ENCODE data around the gene MUSK. TPM values are rescaled to one million over a fixed set of nuclear protein-coding genes. Genes with fewer than 3 reads are reported as not detected.
"Not testable (repeated sequence)": the region's sequence is repeated elsewhere in the genome, so short reads cannot be mapped to it uniquely, and the experiment has no call there.

The MUSK gene
- total RNA-seq, 1 donor from 2014 or later: not detected

DNA sequence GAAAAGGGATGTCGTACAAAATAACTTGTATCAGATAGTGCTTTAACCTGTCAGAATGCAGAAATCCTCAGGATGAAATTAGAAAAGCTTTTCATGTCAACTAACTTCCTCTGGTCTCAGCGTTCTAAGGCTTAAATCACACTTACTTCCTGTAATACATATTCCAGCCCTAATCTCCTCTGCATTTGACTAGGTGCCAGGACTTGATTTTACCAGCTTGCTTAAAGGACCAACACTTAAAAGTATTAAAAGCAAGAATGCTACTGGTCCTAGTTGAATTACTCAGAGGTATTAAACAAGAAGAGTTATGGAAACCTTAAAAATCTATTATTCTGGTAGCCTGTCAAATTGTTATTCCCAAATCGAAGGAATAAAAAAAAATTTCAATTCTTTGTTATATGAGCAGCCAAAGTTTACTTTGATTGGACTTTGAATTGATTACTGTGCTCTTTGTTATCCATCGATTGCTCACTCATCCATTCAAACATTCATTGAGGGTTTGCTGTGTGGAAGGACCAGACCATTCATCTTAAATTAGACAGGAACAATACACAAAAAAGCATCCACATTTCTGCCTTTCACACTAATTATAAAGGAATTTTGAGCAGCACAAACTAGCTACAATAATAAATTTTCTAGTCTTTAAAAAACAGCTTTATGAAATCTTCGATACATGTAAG lies 108.7 kb downstream of the MUSK start:
- H3K9me3 Mint-ChIP-seq: no peaks in the 10 kb centered on the region
- intact Hi-C loops (cut with micrococcal nuclease): no loop called here
- H3K4me3 Mint-ChIP-seq: no peak overlapping the region
- H3K27ac Mint-ChIP-seq: no peak overlapping the region
- H3K4me1 Mint-ChIP-seq (ENCODE audit: low read depth): no peaks in the 10 kb centered on the region
- H3K27me3 Mint-ChIP-seq (ENCODE audit: insufficient read depth): no peaks in the 10 kb centered on the region
- H3K36me3 Mint-ChIP-seq (ENCODE audit: low read depth): no peaks in the 10 kb centered on the region
- DNase-seq (ENCODE audit: low spot score): no peak

DNA sequence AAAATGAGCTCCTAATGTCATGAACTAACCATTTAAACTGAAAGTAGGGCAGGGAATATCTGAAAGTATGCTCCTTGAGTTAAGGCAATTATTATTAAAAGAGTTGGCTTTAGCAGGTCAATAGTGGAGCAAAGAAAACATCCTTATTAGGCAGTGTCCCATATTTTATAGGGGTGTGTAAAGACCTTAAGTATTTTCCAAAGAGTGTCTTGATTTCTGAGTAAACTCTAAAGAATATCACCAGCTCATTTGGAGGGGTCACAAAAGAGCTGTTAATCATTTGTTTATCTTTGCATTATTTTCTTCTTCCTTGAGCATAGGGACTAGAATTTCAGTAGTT lies 109.3 kb downstream of the MUSK start:
- Mint-ChIP-seq H3K4me3 (no peak overlapping the region), H3K27me3 (ENCODE audit: insufficient read depth) (no peaks in the 10 kb centered on the region), H3K4me1 (ENCODE audit: low read depth) (no peaks in the 10 kb centered on the region), H3K9me3 (no peaks in the 10 kb centered on the region), H3K36me3 (ENCODE audit: low read depth) (no peaks in the 10 kb centered on the region), H3K27ac (no peak overlapping the region)
- intact Hi-C loops (cut with micrococcal nuclease): no loop called here
- DNase-seq (ENCODE audit: low spot score): no peak

DNA sequence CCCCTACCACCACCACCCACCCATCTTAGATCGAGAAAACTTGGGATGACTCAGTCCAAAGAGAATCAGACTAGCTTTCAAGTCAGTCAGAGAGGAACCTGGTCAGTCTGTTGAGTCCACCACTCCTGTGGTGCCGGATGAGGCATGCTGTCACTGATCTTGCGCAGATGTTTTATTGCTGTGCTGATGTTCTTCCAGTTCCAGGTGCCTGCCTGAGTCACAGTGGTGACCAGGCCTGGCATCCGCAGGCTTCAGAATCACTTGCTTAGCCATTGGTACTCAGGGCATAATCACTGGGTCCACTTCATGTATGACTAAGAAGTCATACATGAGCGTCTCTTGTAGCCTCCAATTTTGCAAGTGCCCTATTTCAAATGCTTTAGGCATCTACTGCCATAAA lies 114.1 kb downstream of the MUSK start:
- no peak for DNase-seq (ENCODE audit: low spot score)
- no peaks in the 10 kb centered on the region for H3K36me3 Mint-ChIP-seq (ENCODE audit: low read depth)
- intact Hi-C loops (cut with micrococcal nuclease): no loop called here
- H3K9me3 Mint-ChIP-seq: no peaks in the 10 kb centered on the region
- no peaks in the 10 kb centered on the region for H3K4me1 Mint-ChIP-seq (ENCODE audit: low read depth)
- no peak overlapping the region for H3K4me3 Mint-ChIP-seq
- H3K27ac Mint-ChIP-seq: no peak overlapping the region
- H3K27me3 Mint-ChIP-seq (ENCODE audit: insufficient read depth): no peaks in the 10 kb centered on the region

DNA sequence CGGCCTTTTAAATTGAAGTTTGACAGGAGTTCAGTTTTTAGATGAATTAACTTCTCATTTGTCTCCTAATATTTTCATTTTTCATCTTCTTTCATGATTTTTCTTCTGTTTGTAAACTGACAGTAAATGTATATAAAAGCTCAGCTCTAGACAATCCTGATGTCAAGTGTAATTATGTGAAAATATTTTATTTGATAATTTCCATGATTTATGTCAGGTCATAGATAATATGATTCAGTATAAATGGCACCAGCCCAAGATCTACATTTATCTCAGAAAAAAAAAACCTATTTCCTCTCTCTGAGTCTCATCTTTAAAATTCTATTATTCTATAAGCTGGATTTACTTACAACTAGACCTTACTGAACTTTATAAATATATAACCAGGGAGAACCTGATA lies 115.7 kb downstream of the MUSK start:
- intact Hi-C loops (cut with micrococcal nuclease): no loop called here
- no peak overlapping the region for H3K27ac Mint-ChIP-seq
- H3K4me1 Mint-ChIP-seq (ENCODE audit: low read depth): no peaks in the 10 kb centered on the region
- H3K27me3 Mint-ChIP-seq (ENCODE audit: insufficient read depth): no peaks in the 10 kb centered on the region
- no peaks in the 10 kb centered on the region for H3K36me3 Mint-ChIP-seq (ENCODE audit: low read depth)
- no peaks in the 10 kb centered on the region for H3K9me3 Mint-ChIP-seq
- no peak overlapping the region for H3K4me3 Mint-ChIP-seq
- DNase-seq (ENCODE audit: low spot score): no peak

DNA sequence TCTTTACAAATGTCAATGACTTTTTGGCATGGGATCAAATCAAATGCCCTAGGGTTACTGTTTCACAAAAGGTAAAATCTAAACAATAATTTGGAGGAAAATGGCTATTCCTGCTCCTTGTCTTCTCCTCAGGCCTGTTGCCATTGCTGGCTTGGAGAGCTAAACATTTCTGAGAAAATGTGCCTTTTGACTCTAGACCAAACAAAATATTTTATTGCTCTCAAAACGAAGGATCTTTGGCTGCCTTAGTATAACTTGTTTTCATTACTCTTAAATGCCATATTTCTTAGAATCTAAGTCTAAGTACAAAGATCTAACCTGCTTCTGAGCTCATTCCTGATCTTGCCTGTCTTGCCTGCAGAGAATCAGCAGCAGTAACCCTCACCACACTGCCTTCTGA lies 116.6 kb downstream of the MUSK start:
- Mint-ChIP-seq H3K4me1 (ENCODE audit: low read depth) (no peaks in the 10 kb centered on the region), H3K4me3 (no peak overlapping the region), H3K27ac (no peak overlapping the region), H3K27me3 (ENCODE audit: insufficient read depth) (no peaks in the 10 kb centered on the region), H3K36me3 (ENCODE audit: low read depth) (no peaks in the 10 kb centered on the region), H3K9me3 (no peaks in the 10 kb centered on the region)
- DNase-seq (ENCODE audit: low spot score): no peak
- intact Hi-C loops (cut with micrococcal nuclease): no loop called here

DNA sequence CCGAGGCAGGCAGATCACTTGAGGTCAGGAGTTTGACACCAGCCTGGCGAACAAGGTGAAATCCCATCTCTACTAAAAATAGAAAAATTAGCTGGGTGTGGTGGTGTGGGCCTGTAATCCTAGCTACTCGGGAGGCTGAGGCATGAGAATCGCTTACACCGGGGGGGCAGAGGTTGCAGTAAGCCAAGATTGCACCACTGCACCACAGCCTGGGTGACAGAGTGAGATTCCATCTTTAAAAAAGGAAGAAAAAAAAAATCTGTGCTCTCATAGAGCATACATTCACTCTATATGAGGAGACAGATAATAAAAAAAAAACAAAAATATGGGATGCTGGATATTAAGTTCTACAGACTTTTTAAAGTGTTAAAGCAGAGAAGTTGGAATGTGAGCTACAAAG lies 119.8 kb downstream of the MUSK start:
- H3K27me3 Mint-ChIP-seq (ENCODE audit: insufficient read depth); H3K36me3 Mint-ChIP-seq (ENCODE audit: low read depth); H3K9me3 Mint-ChIP-seq; DNase-seq (ENCODE audit: low spot score); H3K4me3 Mint-ChIP-seq; intact Hi-C loops (cut with micrococcal nuclease); H3K4me1 Mint-ChIP-seq (ENCODE audit: low read depth); H3K27ac Mint-ChIP-seq: not testable (repeated sequence)

DNA sequence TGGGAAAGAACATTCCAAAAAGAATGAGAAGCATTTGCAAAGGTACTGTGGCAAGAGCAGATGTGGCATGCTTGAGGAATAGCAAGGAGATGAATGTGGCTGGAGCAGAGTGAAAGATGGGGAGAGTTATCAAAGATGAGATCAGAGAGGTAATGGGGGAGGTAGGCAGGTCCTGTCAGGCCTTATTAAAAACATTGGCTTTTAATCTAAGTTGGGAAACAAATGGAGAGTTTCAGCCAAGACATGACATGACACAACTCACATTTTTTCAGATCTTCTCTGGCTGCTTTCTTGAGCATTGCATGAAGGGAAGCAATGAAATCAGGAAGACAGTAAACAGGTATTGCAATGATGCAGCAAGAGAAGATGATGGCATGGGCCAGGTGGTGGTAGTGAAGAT lies 120.3 kb downstream of the MUSK start:
- Mint-ChIP-seq H3K9me3 (no peaks in the 10 kb centered on the region), H3K36me3 (ENCODE audit: low read depth) (no peaks in the 10 kb centered on the region), H3K27me3 (ENCODE audit: insufficient read depth) (no peaks in the 10 kb centered on the region), H3K4me1 (ENCODE audit: low read depth) (no peaks in the 10 kb centered on the region), H3K27ac (no peak overlapping the region), H3K4me3 (no peak overlapping the region)
- intact Hi-C loops (cut with micrococcal nuclease): no loop called here
- no peak for DNase-seq (ENCODE audit: low spot score)

DNA sequence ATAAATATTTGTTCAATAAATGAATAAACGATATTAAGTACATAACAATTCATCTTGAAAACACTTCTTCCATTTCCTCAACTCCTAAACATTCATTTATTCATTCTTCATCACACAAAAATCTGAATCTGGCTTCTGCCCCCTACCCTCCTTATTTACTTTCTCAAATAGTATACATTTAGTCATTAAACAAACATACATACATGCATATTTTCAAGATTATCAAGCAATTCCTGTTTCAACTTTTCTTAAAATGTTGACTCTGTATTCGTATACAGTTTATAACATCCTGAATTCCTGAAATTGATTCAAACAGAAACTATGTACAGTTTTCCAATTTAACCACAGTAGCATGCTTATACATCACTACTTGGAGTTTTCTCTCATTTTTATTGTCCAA lies 129.0 kb downstream of the MUSK start:
- Mint-ChIP-seq H3K27me3 (ENCODE audit: insufficient read depth) (no peaks in the 10 kb centered on the region), H3K4me3 (no peak overlapping the region), H3K27ac (no peak overlapping the region), H3K36me3 (ENCODE audit: low read depth) (no peaks in the 10 kb centered on the region), H3K4me1 (ENCODE audit: low read depth) (no peaks in the 10 kb centered on the region), H3K9me3 (no peaks in the 10 kb centered on the region)
- intact Hi-C loops (cut with micrococcal nuclease): no loop called here
- no peak for DNase-seq (ENCODE audit: low spot score)

DNA sequence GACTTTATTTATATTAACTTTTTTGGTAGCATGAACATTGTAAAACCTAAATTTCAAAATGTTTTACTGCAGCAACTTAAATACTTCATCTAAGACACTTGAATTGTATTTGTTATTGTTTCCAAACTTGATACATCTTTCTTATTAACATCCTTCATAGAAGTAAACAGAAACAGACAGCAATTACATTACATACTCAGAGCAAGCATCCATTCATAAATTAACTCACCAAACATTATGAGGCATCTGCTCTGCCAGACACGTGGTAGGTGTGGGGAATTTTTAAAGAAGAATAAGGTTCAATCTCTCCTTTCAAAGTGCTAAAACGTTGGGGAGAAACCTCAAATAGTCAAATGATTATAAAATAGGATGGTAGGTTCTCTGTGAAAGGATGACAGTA lies 130.8 kb downstream of the MUSK start:
- H3K27ac Mint-ChIP-seq: no peak overlapping the region
- DNase-seq (ENCODE audit: low spot score): no peak
- intact Hi-C loops (cut with micrococcal nuclease): no loop called here
- H3K27me3 Mint-ChIP-seq (ENCODE audit: insufficient read depth): no peaks in the 10 kb centered on the region
- no peak overlapping the region for H3K4me3 Mint-ChIP-seq
- no peaks in the 10 kb centered on the region for H3K36me3 Mint-ChIP-seq (ENCODE audit: low read depth)
- no peaks in the 10 kb centered on the region for H3K4me1 Mint-ChIP-seq (ENCODE audit: low read depth)
- no peaks in the 10 kb centered on the region for H3K9me3 Mint-ChIP-seq

DNA sequence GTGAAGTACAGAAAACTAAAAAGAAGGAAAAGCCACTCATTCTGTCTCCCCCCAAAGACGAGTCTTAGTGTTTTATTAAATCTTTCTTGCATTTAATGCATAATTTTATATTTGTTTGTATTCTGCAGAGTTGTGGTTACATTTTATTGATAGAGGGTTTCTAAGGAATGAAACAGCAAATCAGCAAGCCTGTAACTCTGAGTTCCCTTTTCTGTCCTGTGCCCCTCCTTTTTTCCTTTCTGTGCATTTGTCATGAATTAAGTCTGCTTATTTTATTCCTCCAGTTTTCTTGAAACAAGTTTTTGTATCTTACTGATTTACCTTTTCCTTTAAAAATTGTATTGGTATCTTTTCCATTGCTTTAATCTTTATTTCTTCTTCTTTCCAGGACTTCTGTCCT lies 132.8 kb downstream of the MUSK start:
- Mint-ChIP-seq H3K27me3 (ENCODE audit: insufficient read depth) (no peaks in the 10 kb centered on the region), H3K4me3 (no peak overlapping the region), H3K27ac (no peak overlapping the region), H3K4me1 (ENCODE audit: low read depth) (no peaks in the 10 kb centered on the region), H3K9me3 (no peaks in the 10 kb centered on the region), H3K36me3 (ENCODE audit: low read depth) (no peaks in the 10 kb centered on the region)
- intact Hi-C loops (cut with micrococcal nuclease): no loop called here
- no peak for DNase-seq (ENCODE audit: low spot score)

DNA sequence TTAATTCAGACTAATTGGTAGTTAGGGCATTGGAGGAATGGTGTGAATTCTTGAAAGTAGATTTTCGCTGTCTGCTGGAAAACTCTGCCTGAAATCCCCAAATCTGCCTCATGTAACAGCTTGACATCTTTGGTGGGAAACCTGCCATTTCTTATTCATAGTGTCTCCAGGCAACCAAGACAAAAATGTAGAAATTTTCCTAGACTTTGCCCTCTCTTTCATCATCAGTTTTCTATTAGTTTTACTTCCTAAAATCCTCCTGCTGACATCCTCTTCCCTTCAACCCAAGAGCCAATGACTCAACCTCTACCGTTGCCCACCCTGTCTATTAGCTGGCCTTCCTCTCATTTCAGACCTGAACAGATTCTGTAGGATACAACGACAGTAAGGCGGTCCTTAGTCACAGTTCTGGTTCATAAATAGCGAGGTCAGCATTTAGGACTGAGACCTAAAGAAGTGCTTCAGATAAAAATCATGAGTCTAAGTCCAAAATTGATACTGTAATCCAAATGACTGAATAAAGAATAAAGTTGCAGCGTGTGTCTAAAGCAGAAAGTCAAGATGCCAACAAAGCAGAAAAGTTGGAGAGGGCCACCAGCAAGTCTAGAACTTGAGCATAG lies 133.9 kb downstream of the MUSK start:
- H3K4me1 Mint-ChIP-seq (ENCODE audit: low read depth): no peaks in the 10 kb centered on the region
- H3K9me3 Mint-ChIP-seq: no peaks in the 10 kb centered on the region
- H3K27me3 Mint-ChIP-seq (ENCODE audit: insufficient read depth): no peaks in the 10 kb centered on the region
- intact Hi-C loops (cut with micrococcal nuclease): no loop called here
- DNase-seq (ENCODE audit: low spot score): no peak
- H3K27ac Mint-ChIP-seq: no peak overlapping the region
- H3K36me3 Mint-ChIP-seq (ENCODE audit: low read depth): no peaks in the 10 kb centered on the region
- no peak overlapping the region for H3K4me3 Mint-ChIP-seq

DNA sequence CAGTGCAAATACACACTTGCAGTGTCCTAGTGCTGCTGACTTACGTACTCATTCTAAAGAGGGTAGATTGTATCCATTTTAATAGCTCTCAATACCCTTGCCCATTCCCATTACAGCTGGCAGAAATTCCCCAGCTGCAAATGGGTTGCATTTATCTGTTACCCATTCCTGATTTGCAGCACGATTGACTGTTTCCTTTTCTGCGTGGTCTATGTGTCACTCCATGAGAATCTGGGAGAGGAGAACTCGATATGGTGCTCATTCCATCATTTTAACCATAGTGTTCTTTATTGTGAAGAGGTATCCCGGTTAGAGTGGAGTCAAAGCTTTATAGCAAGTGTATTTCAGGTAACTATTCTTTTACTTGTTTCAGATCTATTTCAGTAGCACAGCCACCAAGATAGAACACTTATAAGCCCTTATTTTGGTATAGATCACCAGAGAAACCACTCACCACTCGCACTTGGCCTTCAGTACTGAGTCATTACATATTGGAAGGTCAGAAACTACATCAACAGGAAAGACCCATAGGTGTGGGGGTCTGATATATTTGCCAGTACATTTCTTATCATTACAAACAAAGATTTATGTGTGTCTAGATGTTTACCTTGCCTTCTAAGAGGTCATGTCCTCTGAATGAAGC lies 139.5 kb downstream of the MUSK start:
- Mint-ChIP-seq H3K4me3 (no peak overlapping the region), H3K27me3 (ENCODE audit: insufficient read depth) (peaks cover 1% of the 10 kb centered on the region), H3K27ac (no peak overlapping the region), H3K36me3 (ENCODE audit: low read depth) (no peaks in the 10 kb centered on the region), H3K4me1 (ENCODE audit: low read depth) (no peaks in the 10 kb centered on the region), H3K9me3 (no peaks in the 10 kb centered on the region)
- DNase-seq (ENCODE audit: low spot score): no peak
- intact Hi-C loops (cut with micrococcal nuclease): no loop called here

DNA sequence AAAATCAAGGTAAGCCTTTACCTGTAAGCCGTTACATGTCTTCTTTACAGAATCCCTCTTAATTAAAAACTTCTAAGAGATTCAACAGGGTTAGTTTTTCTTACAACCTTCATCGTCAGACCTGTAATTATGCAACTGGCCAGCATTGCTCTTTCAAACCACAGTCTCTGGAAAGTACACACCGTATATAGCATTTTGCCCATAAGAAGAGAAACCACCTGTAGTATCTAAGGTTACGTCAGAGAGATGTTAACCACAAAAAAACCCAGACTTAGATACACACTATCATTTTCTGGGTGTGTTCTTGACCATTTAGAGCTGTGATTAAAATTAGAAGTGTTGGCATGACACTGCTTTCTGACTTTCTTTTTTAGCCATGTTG lies 140.0 kb downstream of the MUSK start:
- H3K36me3 Mint-ChIP-seq (ENCODE audit: low read depth): no peaks in the 10 kb centered on the region
- intact Hi-C loops (cut with micrococcal nuclease): no loop called here
- no peak overlapping the region for H3K27ac Mint-ChIP-seq
- H3K27me3 Mint-ChIP-seq (ENCODE audit: insufficient read depth): peaks cover 1% of the 10 kb centered on the region
- no peaks in the 10 kb centered on the region for H3K9me3 Mint-ChIP-seq
- DNase-seq (ENCODE audit: low spot score): no peak
- H3K4me1 Mint-ChIP-seq (ENCODE audit: low read depth): no peaks in the 10 kb centered on the region
- H3K4me3 Mint-ChIP-seq: no peak overlapping the region

Measured in activated T-helper 1 cell treated with anti-CD3 and anti-CD28 coated beads, Interleukin-12 subunit alpha, Interleukin-12 subunit beta, Interleukin-2, Interleukin-4 antibody, amounts not matched to agents 30 ng/mL and 10 ng/mL and 1 ng/mL, durations not matched to agents 14 hours and 24 hours and 36 hours (primary cell).